ENCODE measurements around the gene LGALS9. TPM values are rescaled to one million over a fixed set of nuclear protein-coding genes. Genes with fewer than 3 reads are reported as not detected.
A peak's percentile ranks its signal among the peaks of the same experiment; 100 is the strongest.

LGALS9 gene
- polyA plus RNA-seq, 3 donors = 149 to 581 (median 149) TPM

GRCh38 chr17:27621942-27622559 lies 8.9 kb upstream of the LGALS9 start:
- WGBS (ENCODE audit: insufficient coverage) = 96% methylated on average over 5 of the region's 10 CpGs
- Histone ChIP-seq H3K4me1 (ENCODE audit: control insufficient read depth in 1 of 2, insufficient read depth in 2 of 2, low read length in 2 of 2) (no peaks in the 10 kb centered on the region), H2AFZ (ENCODE audit: insufficient read depth, low read depth, low read length, poor library complexity, severe bottlenecking) (no peak overlapping the region), H3K4me2 (replicated peaks; ENCODE audit: extremely low read depth, low read length, poor library complexity, severe bottlenecking) (no peak overlapping the region), H3K9me3 (replicated peaks in 1 of 2; ENCODE audit: control insufficient read depth in 1 of 2, insufficient read depth in 1 of 2, low read length in 2 of 2) (no peaks in the 10 kb centered on the region), H3K4me3 (replicated peaks in 1 of 3; ENCODE audit: low read depth in 2 of 3, low read length in 3 of 3) (no peak overlapping the region), H3K36me3 (replicated peaks in 1 of 2; ENCODE audit: control insufficient read depth in 1 of 2, insufficient read depth in 2 of 2, low read length in 2 of 2) (peaks cover 85 to 98% of the 10 kb centered on the region in 2 donors), H3K79me2 (ENCODE audit: insufficient read depth, low read length) (no peaks in the 10 kb centered on the region), H3K27me3 (ENCODE audit: control insufficient read depth in 2 of 2, insufficient read depth in 2 of 2, low read length in 2 of 2) (no peaks in the 10 kb centered on the region), H3K27ac (ENCODE audit: low read depth in 1 of 2, low read length in 2 of 2) (no peak overlapping the region), H3K9ac (ENCODE audit: insufficient read depth, low read length, poor library complexity, severe bottlenecking) (no peak overlapping the region), H4K20me1 (ENCODE audit: insufficient read depth, low read length) (no peaks in the 10 kb centered on the region)
- intact Hi-C loops (cut with micrococcal nuclease) = no loop called here
- Mint-ChIP-seq H3K27me3 (ENCODE audit: low read depth in 3 of 3) (no peaks in the 10 kb centered on the region), H3K4me1 (no peaks in the 10 kb centered on the region), H3K27ac (peak overlapping the region in 2 of 7 donors; percentile 10 to 22), H3K4me3 (no peak overlapping the region), H3K9me3 (no peaks in the 10 kb centered on the region), H3K36me3 (peaks cover 86 to 99% of the 10 kb centered on the region in 2 donors)
- DNase-seq = no peak
- TF ChIP-seq CTCF (IDR thresholded peaks at IDR 0.05) = no peak

DNA sequence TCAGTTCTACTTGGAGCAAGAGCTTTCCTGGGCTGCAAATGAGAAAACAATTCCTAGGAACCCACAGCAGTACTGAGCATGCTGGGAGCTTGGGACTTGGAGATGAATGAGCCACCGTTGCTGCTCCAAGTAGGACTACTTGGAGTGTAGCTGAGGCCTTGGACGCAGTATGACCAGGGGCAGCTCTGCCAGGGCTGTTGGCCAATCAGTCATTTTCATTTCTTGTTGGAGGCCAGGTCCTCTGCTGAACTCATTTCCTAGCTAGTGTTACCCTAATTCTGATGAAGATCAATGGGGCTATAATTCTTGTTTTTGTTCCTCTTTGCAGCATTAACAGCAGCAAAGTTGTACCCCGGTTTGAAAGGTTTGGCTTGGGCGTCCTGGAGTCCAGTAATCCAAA lies 8.0 kb upstream of the LGALS9 start:
- TF ChIP-seq CTCF (IDR thresholded peaks at IDR 0.05) = no peak
- intact Hi-C loops (cut with micrococcal nuclease) = no loop called here
- H3K27ac Mint-ChIP-seq = no peak overlapping the region

More for the DNA sequence above, 8.0 kb upstream of the LGALS9 start:
- Histone ChIP-seq H3K27me3 (ENCODE audit: control insufficient read depth in 2 of 2, insufficient read depth in 2 of 2, low read length in 2 of 2) (no peaks in the 10 kb centered on the region), H2AFZ (ENCODE audit: insufficient read depth, low read depth, low read length, poor library complexity, severe bottlenecking) (no peak overlapping the region), H3K4me1 (ENCODE audit: control insufficient read depth in 1 of 2, insufficient read depth in 2 of 2, low read length in 2 of 2) (no peaks in the 10 kb centered on the region), H3K4me3 (replicated peaks in 1 of 3; ENCODE audit: low read depth in 2 of 3, low read length in 3 of 3) (no peak overlapping the region), H3K27ac (ENCODE audit: low read depth in 1 of 2, low read length in 2 of 2) (no peak overlapping the region), H4K20me1 (ENCODE audit: insufficient read depth, low read length) (no peaks in the 10 kb centered on the region), H3K79me2 (ENCODE audit: insufficient read depth, low read length) (no peaks in the 10 kb centered on the region), H3K4me2 (replicated peaks; ENCODE audit: extremely low read depth, low read length, poor library complexity, severe bottlenecking) (no peak overlapping the region), H3K9me3 (replicated peaks in 1 of 2; ENCODE audit: control insufficient read depth in 1 of 2, insufficient read depth in 1 of 2, low read length in 2 of 2) (no peaks in the 10 kb centered on the region), H3K9ac (ENCODE audit: insufficient read depth, low read length, poor library complexity, severe bottlenecking) (no peak overlapping the region), H3K36me3 (replicated peaks in 1 of 2; ENCODE audit: control insufficient read depth in 1 of 2, insufficient read depth in 2 of 2, low read length in 2 of 2) (peaks cover 76 to 94% of the 10 kb centered on the region in 2 donors)
- H3K36me3 Mint-ChIP-seq = peaks cover 81 to 94% of the 10 kb centered on the region in 2 donors
- 82% methylated on average over 4 of the region's 4 CpGs for WGBS (ENCODE audit: insufficient coverage)
- H3K27me3 Mint-ChIP-seq (ENCODE audit: low read depth in 3 of 3) = no peaks in the 10 kb centered on the region
- DNase-seq = no peak
- no peaks in the 10 kb centered on the region for H3K4me1 Mint-ChIP-seq
- no peaks in the 10 kb centered on the region for H3K9me3 Mint-ChIP-seq
- no peak overlapping the region for H3K4me3 Mint-ChIP-seq

Data from CD14-positive monocyte (primary cell).